Panc1 (cell line): ENCODE data around the gene ANKH. TPM values are rescaled to one million over a fixed set of nuclear protein-coding genes. Genes with fewer than 3 reads are reported as not detected.

ENCODE experiments used
- ATAC-seq: fragments of 200-7000 bp; cut with Tn5 transposase; 2 replicates; pipeline ENCODE4 v1.9.1; 2020; ENCODE audit warnings: mild to moderate bottlenecking, moderate library complexity
- BruUV-seq: library from RNA; stranded (reverse); fragments of 400-500 nt; replicated peaks from 2 replicates; lab custom pipeline; 2021; lab: Mats Ljungman, UMichigan
- CTCF ChIA-PET: fragments of 300-600 bp; sonication (Branson Sonifier 250); formaldehyde crosslinking; loops from one replicate; lab custom pipeline; 2022; ENCODE audit warnings: antibody characterized with exemption; lab: Charles Lee
- POLR2A ChIA-PET: fragments of 300-600 bp; sonication (Branson Sonifier 250); formaldehyde crosslinking; loops from one replicate; lab custom pipeline; 2022; ENCODE audit warnings: antibody characterized with exemption; lab: Charles Lee
- DNase-seq: peaks from one replicate; pipeline ENCODE4 v3.0.0-alpha.2; 2010; ENCODE audit warnings: low read depth, low spot score
- H3K27ac ChIP-seq: 2 replicates; pipeline ENCODE4 v1.5.1; 2011; ENCODE audit warnings: mild to moderate bottlenecking, low read length, inconsistent platforms
- H3K27me3 ChIP-seq: fragments of 200-500 bp; sonication (Bioruptor generic); 2 replicates; pipeline ENCODE4 v1.6.0; 2014; ENCODE audit warnings: low read length, inconsistent platforms; ENCODE audit not compliant: control insufficient read depth, insufficient read depth
- H3K36me3 ChIP-seq: fragments of 200-500 bp; sonication (Bioruptor generic); 2 replicates; pipeline ENCODE4 v1.5.1; 2014; ENCODE audit warnings: inconsistent platforms, mild to moderate bottlenecking, low read length, moderate library complexity; ENCODE audit not compliant: control insufficient read depth, insufficient read depth
- H3K4me1 ChIP-seq: 2 replicates; pipeline ENCODE4 v1.5.1; 2011; ENCODE audit warnings: inconsistent platforms, mild to moderate bottlenecking, low read length, moderate library complexity; ENCODE audit not compliant: control insufficient read depth, insufficient read depth
- H3K4me3 ChIP-seq, 2 experiments: 2 replicates each; pipeline ENCODE4 v1.5.1; 2011 to 2012; ENCODE audit warnings: low read depth in 2 of 2, low read length in 2 of 2, mild to moderate bottlenecking in 2 of 2, inconsistent platforms in 1 of 2, moderate library complexity in 1 of 2
- H3K9me3 ChIP-seq: fragments of 200-500 bp; sonication (Bioruptor generic); 2 replicates; pipeline ENCODE4 v1.5.1; 2014; ENCODE audit warnings: low read depth, mild to moderate bottlenecking, inconsistent platforms, low read length, moderate library complexity; ENCODE audit not compliant: control insufficient read depth, insufficient read depth
- CTCF ChIP-seq: fragments of 450-650 bp; IDR thresholded peaks from 2 replicates; pipeline ENCODE4 v1.5.1; 2017; ENCODE audit warnings: mild to moderate bottlenecking
- POLR2AphosphoS5 ChIP-seq: IDR thresholded peaks from 2 replicates; pipeline ENCODE4 v1.6.1; 2012; ENCODE audit warnings: mild to moderate bottlenecking, low read depth, low read length, moderate library complexity
- REST ChIP-seq, 2 experiments: IDR thresholded peaks; 2 replicates each; pipeline ENCODE4 v1.6.1; 2011 to 2012; ENCODE audit warnings: low read depth in 2 of 2, control low read depth in 1 of 2, low read length in 1 of 2, mild to moderate bottlenecking in 1 of 2, moderate library complexity in 1 of 2; ENCODE audit not compliant: insufficient read depth in 1 of 2
- SIN3A ChIP-seq: IDR thresholded peaks from 2 replicates; pipeline ENCODE4 v1.6.1; 2012; ENCODE audit warnings: low read depth, mild to moderate bottlenecking, low read length, moderate library complexity, borderline replicate concordance; ENCODE audit not compliant: insufficient read depth
- TCF7L2 ChIP-seq: IDR thresholded peaks from 2 replicates; pipeline ENCODE4 v1.6.1; 2011; ENCODE audit warnings: mild to moderate bottlenecking, low read depth, low read length, inconsistent platforms
- in situ Hi-C: cut with HindIII; loops from 2 replicates; pipeline ENCODE4 v1.10.0; 2016; ENCODE audit warnings: low sequenced_read_pairs, low pct_unique_long_range_greater_than_20kb
- intact Hi-C: fragments of 100-400 bp; cut with micrococcal nuclease; formaldehyde crosslinking; loops from one replicate; pipeline ENCODE4 v1.10.0; 2022; ENCODE audit not compliant: unreplicated experiment
- total RNA-seq: library from RNA; stranded (reverse); gene quantifications from one replicate; pipeline ENCODE4 v1.2.1, GENCODE V29; 2021; ENCODE audit not compliant: unreplicated experiment

The ANKH gene
- total RNA-seq, 1 experiment from 2014 or later: 11.2 TPM

DNA sequence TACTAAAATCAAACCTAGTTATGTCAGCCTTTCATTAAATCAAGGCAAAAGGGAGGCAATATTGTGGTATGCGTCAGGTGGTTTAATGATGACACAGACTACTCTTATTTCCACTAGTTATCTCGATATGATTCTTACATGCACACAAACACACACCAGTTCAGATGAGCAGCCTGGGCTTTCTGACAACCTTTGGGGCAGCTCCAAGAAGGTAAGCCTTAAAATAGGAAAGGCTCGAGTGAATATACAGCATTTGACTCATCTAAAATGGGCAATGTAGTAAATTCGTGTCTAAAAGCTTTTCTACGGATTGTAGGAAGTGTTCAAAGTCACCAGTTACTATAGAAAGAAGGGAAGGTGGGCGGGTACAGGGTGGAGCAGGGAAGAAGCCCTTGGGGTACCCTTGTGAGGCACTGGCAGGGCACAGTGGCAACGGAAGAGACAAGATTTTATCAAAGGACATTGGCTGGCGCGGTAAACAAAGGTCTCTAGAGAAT lies 1.9 kb downstream of the ANKH start:
- ChIA-PET POLR2A (interaction anchor here (0.6 kb wide), 1 partner anchor 121 kb away, joined by 13 read pairs; no protein-coding TSS in a partner anchor), CTCF (no interaction called here)
- H3K36me3 ChIP-seq: 0 out of 2 replicates have a peak, but pooled peaks cover 2% of the 10 kb centered on the region
- H3K9me3 ChIP-seq: no peaks in the 10 kb centered on the region
- no TSS peak for BruUV-seq
- DNase-seq (no peak), ATAC-seq (no peak)
- H3K27me3 ChIP-seq: peaks cover 24% of the 10 kb centered on the region
- in situ Hi-C loops: no loop called here
- H3K27ac ChIP-seq: no peak overlapping the region
- no peak for TF ChIP-seq SIN3A
- peak overlapping the region in 1 of 2 experiments; percentile 59; a peak in 2 of 4 replicates for H3K4me3 ChIP-seq
- intact Hi-C loops: loop anchor here (5.0 kb wide), 2 partner anchors 133 to 142 kb away; no protein-coding TSS in a partner anchor
- peaks cover 4% of the 10 kb centered on the region; the same call in 1 of the 2 replicates for H3K4me1 ChIP-seq

DNA sequence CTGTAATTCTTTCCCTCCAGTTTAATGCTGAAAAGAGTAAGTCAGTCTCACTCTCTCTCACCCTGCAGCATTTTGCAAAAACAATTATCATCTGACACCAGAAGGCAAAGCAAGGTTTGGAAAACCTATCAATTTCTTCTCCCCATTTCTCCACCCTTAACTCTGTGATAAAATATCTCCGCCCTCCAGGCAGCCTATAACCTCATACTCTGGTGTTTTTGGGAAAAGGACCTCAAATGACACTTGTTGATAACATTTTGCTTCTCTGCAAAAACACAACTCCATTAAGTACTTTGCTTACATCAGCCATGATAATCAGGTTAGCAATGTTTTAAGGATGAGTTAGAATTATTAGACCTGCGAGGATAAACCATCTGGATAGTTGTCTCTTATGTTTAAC lies 2.3 kb downstream of the ANKH start:
- CTCF ChIA-PET: no interaction called here
- intact Hi-C loops (no loop called here), in situ Hi-C loops (no loop called here)
- Histone ChIP-seq H3K4me3 (no peak overlapping the region; a peak in 1 of 4 replicates), H3K9me3 (no peaks in the 10 kb centered on the region), H3K27ac (no peak overlapping the region), H3K4me1 (peaks cover 4% of the 10 kb centered on the region; the same call in 1 of the 2 replicates), H3K27me3 (peaks cover 24% of the 10 kb centered on the region), H3K36me3 (0 out of 2 replicates have a peak, but pooled peaks cover 2% of the 10 kb centered on the region)
- no peak for DNase-seq
- no peak for ATAC-seq
- no TSS peak for BruUV-seq
- POLR2A ChIA-PET: no interaction called here
- TF ChIP-seq POLR2AphosphoS5: no peak
- TF ChIP-seq TCF7L2: no peak
- no peak for TF ChIP-seq CTCF
- no peak for TF ChIP-seq REST (IDR thresholded peaks at IDR 0.05; ENCODE audit: insufficient read depth in 1 of 2, low read depth in 2 of 2, low read length in 1 of 2)
- no peak for TF ChIP-seq SIN3A

GRCh38 chr5:14868771-14869170 lies 2.8 kb downstream of the ANKH start:
- Histone ChIP-seq H3K4me3 (no peak overlapping the region), H3K4me1 (peaks cover 4% of the 10 kb centered on the region; the same call in 1 of the 2 replicates), H3K27ac (no peak overlapping the region), H3K27me3 (peaks cover 24% of the 10 kb centered on the region), H3K9me3 (no peaks in the 10 kb centered on the region), H3K36me3 (0 out of 2 replicates have a peak, but pooled peaks cover 2% of the 10 kb centered on the region)
- ATAC-seq (no peak), DNase-seq (no peak)
- no peak for TF ChIP-seq CTCF
- TF ChIP-seq TCF7L2: no peak
- no peak for TF ChIP-seq REST (IDR thresholded peaks at IDR 0.05; ENCODE audit: insufficient read depth in 1 of 2, low read depth in 2 of 2, low read length in 1 of 2)
- ChIA-PET POLR2A (no interaction called here), CTCF (no interaction called here)
- in situ Hi-C loops: no loop called here
- BruUV-seq: no TSS peak
- intact Hi-C loops: no loop called here
